ENCODE results near the gene NAALADL2.

NAALADL2 gene

DNA sequence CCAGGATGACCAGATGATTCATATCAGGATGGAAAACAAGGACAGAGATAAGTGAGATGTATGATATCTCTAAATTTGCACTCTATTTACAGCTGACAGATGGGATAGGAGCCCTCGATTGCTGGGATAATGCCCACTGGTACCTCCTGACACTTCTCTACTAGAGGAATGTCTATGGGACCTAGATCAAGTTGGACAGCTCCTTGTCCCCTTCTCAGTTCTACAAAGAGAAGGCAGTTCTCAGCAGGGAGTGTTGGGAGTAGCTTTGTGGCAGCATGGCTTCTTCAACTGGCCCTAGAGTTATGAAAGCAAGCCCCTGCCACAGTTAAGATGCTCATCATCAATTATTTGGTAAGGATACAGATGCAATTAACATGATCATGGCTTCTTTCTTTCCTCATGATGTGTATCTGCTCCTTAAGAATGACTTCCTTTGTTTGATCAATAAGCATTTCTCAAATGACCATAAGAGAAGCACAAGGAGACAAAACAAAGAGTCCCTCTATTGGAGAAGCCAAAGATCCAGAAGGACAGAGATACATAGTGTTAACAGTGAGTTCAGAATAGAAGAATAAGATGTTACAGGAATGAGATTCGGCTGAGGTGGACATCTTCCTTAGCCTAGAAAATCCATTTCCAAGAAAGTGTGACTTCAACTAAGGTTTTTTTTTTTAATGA, 481.3 kb downstream of the NAALADL2 start:
- Histone ChIP-seq H3K27me3 (no peaks in the 10 kb centered on the region), H3K27ac (no peak overlapping the region), H3K4me1 (peaks cover 0 to 19% (median 4%) of the 10 kb centered on the region in 4 donors), H3K9me3 (no peaks in the 10 kb centered on the region), H3K36me3 (no peaks in the 10 kb centered on the region), H3K4me3 (no peak overlapping the region)
- TF ChIP-seq, protein P1, sequence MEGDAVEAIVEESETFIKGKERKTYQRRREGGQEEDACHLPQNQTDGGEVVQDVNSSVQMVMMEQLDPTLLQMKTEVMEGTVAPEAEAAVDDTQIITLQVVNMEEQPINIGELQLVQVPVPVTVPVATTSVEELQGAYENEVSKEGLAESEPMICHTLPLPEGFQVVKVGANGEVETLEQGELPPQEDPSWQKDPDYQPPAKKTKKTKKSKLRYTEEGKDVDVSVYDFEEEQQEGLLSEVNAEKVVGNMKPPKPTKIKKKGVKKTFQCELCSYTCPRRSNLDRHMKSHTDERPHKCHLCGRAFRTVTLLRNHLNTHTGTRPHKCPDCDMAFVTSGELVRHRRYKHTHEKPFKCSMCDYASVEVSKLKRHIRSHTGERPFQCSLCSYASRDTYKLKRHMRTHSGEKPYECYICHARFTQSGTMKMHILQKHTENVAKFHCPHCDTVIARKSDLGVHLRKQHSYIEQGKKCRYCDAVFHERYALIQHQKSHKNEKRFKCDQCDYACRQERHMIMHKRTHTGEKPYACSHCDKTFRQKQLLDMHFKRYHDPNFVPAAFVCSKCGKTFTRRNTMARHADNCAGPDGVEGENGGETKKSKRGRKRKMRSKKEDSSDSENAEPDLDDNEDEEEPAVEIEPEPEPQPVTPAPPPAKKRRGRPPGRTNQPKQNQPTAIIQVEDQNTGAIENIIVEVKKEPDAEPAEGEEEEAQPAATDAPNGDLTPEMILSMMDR (IDR thresholded peaks at IDR 0.05), result no peak
- intact Hi-C loops (cut with DNase I; ENCODE audit: low total_unique reads), result no loop called here
- no peak for DNase-seq

DNA sequence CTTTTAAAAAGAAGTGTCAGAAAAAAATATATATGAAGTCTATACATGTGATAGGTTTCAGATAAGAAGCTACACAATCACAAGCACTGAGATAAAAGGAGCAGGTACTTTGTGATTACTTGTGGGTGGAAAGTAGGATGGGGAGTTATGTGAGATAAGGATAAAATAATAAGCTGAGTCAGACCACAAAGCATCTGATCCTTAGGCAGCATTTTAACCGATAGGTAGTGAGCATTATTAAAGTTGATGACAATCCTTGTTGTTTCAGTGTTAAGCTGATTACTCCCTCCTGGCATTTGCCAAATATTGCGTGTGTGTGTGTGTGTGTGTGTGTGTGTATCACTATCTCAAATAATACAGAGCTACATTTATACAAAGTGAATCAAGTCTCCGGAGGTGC, 483.1 kb downstream of the NAALADL2 start:
- TF ChIP-seq, protein P1 (IDR thresholded peaks at IDR 0.05), result no peak

GRCh38 chr3:175343946-175344345, 484.8 kb downstream of the NAALADL2 start:
- DNase-seq, result no peak
- Histone ChIP-seq H3K4me3 (no peak overlapping the region), H3K9me3 (no peaks in the 10 kb centered on the region), H3K4me1 (peaks cover 0 to 19% (median 5%) of the 10 kb centered on the region in 4 donors), H3K36me3 (no peaks in the 10 kb centered on the region), H3K27ac (no peak overlapping the region), H3K27me3 (no peaks in the 10 kb centered on the region)
- intact Hi-C loops (cut with DNase I; ENCODE audit: low total_unique reads), result no loop called here
- TF ChIP-seq, protein P1 (IDR thresholded peaks at IDR 0.05), result no peak

More for the DNA sequence above, 483.1 kb downstream of the NAALADL2 start:
- no peak overlapping the region for H3K27ac ChIP-seq
- H3K4me1 ChIP-seq, result peaks cover 0 to 22% (median 6%) of the 10 kb centered on the region in 4 donors
- no peaks in the 10 kb centered on the region for H3K27me3 ChIP-seq
- H3K9me3 ChIP-seq, result no peaks in the 10 kb centered on the region
- no peak overlapping the region for H3K4me3 ChIP-seq
- H3K36me3 ChIP-seq, result no peaks in the 10 kb centered on the region
- intact Hi-C loops (cut with DNase I; ENCODE audit: low total_unique reads), result no loop called here
- DNase-seq, result no peak

DNA sequence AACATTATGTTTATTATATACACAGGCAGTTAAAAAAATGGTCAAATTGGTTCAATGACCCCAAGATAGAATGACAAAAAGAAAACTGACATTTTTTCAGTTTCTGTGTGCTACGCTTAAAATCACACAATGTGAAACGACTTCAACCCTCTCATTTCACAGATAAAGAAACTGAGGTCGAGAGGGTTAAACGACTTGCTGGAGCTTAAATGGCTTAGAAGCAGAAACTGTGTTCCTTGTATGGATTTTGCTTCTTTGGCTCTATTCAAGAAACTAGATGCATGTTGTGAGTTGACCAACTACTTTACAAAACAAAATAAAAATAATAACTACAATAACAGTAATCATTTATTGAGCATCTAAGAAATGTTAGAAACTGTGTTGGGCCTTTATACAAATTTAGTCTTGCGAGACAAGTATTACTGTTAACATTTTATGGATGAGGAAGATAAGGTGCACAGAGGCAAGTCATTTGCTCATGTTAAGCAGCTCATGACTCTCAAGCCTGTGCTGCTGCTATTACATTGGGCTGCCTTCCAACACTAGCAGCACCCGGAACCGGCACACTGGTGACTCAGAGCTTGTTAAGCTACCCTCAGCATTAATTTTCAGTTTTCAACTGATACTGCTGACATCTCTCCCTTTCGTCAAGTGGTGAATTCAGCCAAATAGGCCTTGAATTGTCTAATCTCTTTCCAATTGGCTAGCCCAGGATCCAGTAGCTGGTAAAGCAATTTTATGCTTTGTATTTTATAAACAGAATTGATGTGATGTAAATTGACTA, 487.6 kb downstream of the NAALADL2 start:
- H3K4me1 ChIP-seq, result peaks cover 0 to 12% (median 3%) of the 10 kb centered on the region in 4 donors
- DNase-seq, result peak; percentile 64 to 74
- no peaks in the 10 kb centered on the region for H3K27me3 ChIP-seq
- no peak overlapping the region for H3K4me3 ChIP-seq
- H3K27ac ChIP-seq, result no peak overlapping the region
- H3K36me3 ChIP-seq, result no peaks in the 10 kb centered on the region
- H3K9me3 ChIP-seq, result no peaks in the 10 kb centered on the region
- intact Hi-C loops (cut with DNase I; ENCODE audit: low total_unique reads), result no loop called here
- TF ChIP-seq, protein P1 (IDR thresholded peaks at IDR 0.05), result no peak

DNA sequence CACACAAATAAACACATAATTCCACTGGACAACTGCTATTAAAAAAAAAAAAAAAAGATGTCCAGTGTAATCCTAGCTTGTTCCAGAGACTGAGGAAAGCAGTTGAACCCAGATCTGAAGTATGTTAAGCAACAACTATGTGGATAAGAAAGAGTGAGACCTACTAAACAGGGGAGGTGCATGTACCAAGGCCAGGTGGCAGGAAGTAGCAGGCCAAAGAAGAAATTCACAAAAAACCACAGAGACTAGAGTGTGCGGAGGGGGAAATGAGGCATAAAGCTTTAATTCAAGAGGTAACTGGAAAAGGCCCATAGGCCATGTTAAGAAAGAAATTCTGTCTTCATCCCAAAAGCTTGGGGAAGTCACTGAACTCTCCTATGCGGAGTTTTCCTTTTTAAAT, 490.0 kb downstream of the NAALADL2 start:
- Histone ChIP-seq H3K4me1 (peaks cover 0 to 12% (median 3%) of the 10 kb centered on the region in 4 donors), H3K27me3 (no peaks in the 10 kb centered on the region), H3K27ac (no peak overlapping the region), H3K9me3 (no peaks in the 10 kb centered on the region), H3K4me3 (no peak overlapping the region), H3K36me3 (no peaks in the 10 kb centered on the region)
- no peak for DNase-seq
- intact Hi-C loops (cut with DNase I; ENCODE audit: low total_unique reads), result no loop called here
- TF ChIP-seq, protein P1 (IDR thresholded peaks at IDR 0.05), result no peak

All from tibial artery (tissue), 4 donors.